Lower leg skin (tissue), 4 donors: Measurements from ENCODE around the gene ODAD4. TPM values are rescaled to one million over a fixed set of nuclear protein-coding genes. Genes with fewer than 3 reads are reported as not detected.

ENCODE experiments used
- DNase-seq, 2 donors: peaks; one replicate each; pipeline ENCODE4 v3.0.0-alpha.2; 2019; ENCODE audit warnings: low spot score in 2 of 2
- H3K4me3 ChIP-seq: fragments of 200-600 bp; sonication (generic); 2 replicates; pipeline ENCODE4 v1.5.1; 2017; ENCODE audit warnings: mild to moderate bottlenecking, low read depth; ENCODE audit not compliant: poor library complexity, severe bottlenecking
- CTCF ChIP-seq, 3 donors: fragments of 450-650 bp; IDR thresholded peaks; one replicate each; pipeline ENCODE4 v1.5.1; 2016; ENCODE audit warnings: antibody characterized with exemption in 3 of 3, mild to moderate bottlenecking in 3 of 3, moderate library complexity in 2 of 3
- POLR2A ChIP-seq, 2 donors: fragments of 450-650 bp; IDR thresholded peaks; one replicate each; pipeline ENCODE4 v1.6.1; 2016 to 2017; ENCODE audit warnings: antibody characterized with exemption in 2 of 2, mild to moderate bottlenecking in 1 of 2, moderate library complexity in 1 of 2
- WGBS, 2 donors: methylation state at CpG; one replicate each; pipeline ENCODE4 v1.1.5; 2018; 5-methylcytosine and 5-hydroxymethylcytosine counted together
- intact Hi-C: fragments of 100-400 bp; cut with DNase I; formaldehyde crosslinking; loops from one replicate; pipeline ENCODE4 v1.15.0; 2023; ENCODE audit warnings: low total_unique reads
- total RNA-seq, 4 donors: library from RNA; depleted of rRNA; stranded (reverse); fragments of >200 nt; gene quantifications; one replicate each; pipeline ENCODE4 v1.1.0, GENCODE V29; 2016

The ODAD4 gene
- total RNA-seq, 4 donors from 2014 or later: 0.13 to 0.42 (median 0.20) TPM; not detected in 1

- TF ChIP-seq POLR2A (IDR thresholded peaks at IDR 0.05) (no peak), CTCF (IDR thresholded peaks at IDR 0.05) (no peak)
- DNase-seq: no peak
- WGBS, 2 donors: 88 to 97% methylated on average over 2 of the region's 2 CpGs
- intact Hi-C loops: no loop called here
- no peak overlapping the region for H3K4me3 ChIP-seq
Measured at GRCh38 chr17:41988418-41988817, 58.0 kb downstream of the ODAD4 start.

DNA sequence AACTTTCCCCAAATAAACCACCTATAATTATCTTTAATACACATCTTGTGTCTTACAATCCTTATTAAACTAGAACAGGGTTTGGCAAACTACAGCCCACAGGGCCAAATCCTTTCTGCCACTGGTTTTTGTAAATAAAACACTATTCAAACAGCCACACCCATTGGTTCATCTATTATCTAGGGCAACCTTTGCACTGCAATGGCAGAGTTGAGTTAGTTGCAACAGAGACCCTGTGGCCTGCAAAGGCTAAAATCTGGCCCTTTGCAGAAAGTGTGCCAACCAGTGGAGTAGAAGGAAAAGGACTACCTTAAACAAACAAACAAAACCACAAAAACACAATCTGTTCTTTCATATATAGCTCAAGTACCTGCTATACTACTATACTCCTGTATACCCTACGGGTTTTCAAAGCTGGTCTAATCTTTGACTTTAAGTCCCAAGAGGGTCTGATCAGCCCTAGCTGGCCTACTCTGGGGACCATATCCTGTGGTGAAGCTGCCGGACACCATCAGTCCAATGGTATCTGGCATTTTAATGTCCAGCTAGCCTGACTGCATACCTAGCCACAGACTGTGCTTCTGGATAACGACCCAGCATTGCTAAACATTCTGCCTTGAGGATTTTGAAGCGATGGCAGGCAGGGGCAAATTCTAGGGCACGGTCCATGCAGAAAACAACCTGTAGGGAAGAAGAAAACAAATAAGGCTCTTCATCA, 59.4 kb downstream of the ODAD4 start:
- intact Hi-C loops: no loop called here
- peak in 1 of 2 donors; percentile 21 for DNase-seq
- WGBS, 2 donors: 94 to 95% methylated on average over 5 of the region's 5 CpGs
- TF ChIP-seq POLR2A (IDR thresholded peaks at IDR 0.05) (no peak), CTCF (IDR thresholded peaks at IDR 0.05) (no peak)
- no peak overlapping the region for H3K4me3 ChIP-seq

DNA sequence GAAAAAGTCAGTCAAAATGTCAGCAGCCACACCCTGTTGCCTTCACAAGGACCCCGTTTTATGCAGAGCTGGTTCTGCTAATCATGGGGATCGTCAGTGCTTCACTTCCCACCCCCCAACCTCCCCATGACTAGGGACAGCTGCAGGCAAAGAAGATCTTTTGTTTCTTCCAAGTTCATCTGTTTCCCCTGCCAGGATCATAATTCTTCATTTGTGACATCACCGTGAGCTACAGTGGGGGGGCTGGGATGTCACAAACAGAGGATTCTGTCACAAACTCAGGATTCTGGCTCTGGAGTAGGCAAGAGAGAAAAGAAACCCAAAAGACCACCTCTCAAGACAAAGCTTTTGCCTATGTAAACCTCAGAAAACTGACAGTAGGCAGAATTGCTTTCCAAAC, 62.2 kb downstream of the ODAD4 start:
- H3K4me3 ChIP-seq: no peak overlapping the region
- peak in 1 of 2 donors; percentile 2 for DNase-seq
- intact Hi-C loops: no loop called here
- WGBS, 2 donors: 51 to 62% methylated on average over 3 of the region's 3 CpGs
- TF ChIP-seq POLR2A (IDR thresholded peaks at IDR 0.05) (no peak), CTCF (IDR thresholded peaks at IDR 0.05) (no peak)

DNA sequence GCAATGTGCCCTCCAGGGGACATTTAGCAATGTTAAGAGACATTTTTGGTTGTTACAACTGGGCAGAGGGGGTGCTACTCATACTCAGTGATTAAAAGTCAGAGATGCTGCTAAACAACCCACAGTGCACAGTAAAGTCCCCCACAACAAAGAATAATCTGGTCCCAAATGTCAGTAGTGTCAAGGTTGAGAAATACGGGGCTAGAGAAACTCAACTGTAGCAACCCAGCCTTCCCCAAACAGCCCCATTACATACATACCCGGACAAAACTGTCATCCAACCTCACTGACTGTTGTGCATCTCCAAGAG, 66.4 kb downstream of the ODAD4 start:
- WGBS, 2 donors: 94 to 98% methylated on average over 2 of the region's 2 CpGs
- TF ChIP-seq POLR2A (IDR thresholded peaks at IDR 0.05): no peak
- TF ChIP-seq CTCF (IDR thresholded peaks at IDR 0.05): no peak
- intact Hi-C loops: loop anchor here (5.0 kb wide), 1 partner anchor 820 kb away; no protein-coding TSS in a partner anchor
- H3K4me3 ChIP-seq: no peak overlapping the region
- DNase-seq: no peak

GRCh38 chr17:41998497-41998896, 68.1 kb downstream of the ODAD4 start:
- intact Hi-C loops: loop anchor here (5.0 kb wide), 1 partner anchor 819 kb away; no protein-coding TSS in a partner anchor
- DNase-seq: no peak
- no peak overlapping the region for H3K4me3 ChIP-seq
- no peak for TF ChIP-seq CTCF (IDR thresholded peaks at IDR 0.05)
- TF ChIP-seq POLR2A (IDR thresholded peaks at IDR 0.05): no peak
- WGBS, 2 donors: 38 to 40% methylated on average over 2 of the region's 2 CpGs
